Neural progenitor cell (in vitro differentiated cells): ENCODE results near the gene CDC42EP5. TPM values are rescaled to one million over a fixed set of nuclear protein-coding genes. Genes with fewer than 3 reads are reported as not detected.

ENCODE experiments used
- DNase-seq: peaks from one replicate; pipeline ENCODE4 v3.0.0-alpha.2; 2016; ENCODE audit warnings: low spot score
- H2AFZ ChIP-seq: fragments of 200-600 bp; sonication (generic); replicated peaks from 2 replicates; pipeline ENCODE4 v1.6.1; 2016; ENCODE audit warnings: antibody characterized with exemption
- H3F3A ChIP-seq: fragments of 200-600 bp; sonication (generic); 2 replicates; pipeline ENCODE4 v1.6.1; 2016; ENCODE audit warnings: antibody characterized with exemption, low read depth
- H3K27ac ChIP-seq: fragments of 200-600 bp; sonication (generic); 2 replicates; pipeline ENCODE4 v1.5.1; 2016; ENCODE audit warnings: mild to moderate bottlenecking
- H3K27me3 ChIP-seq: fragments of 200-600 bp; sonication (generic); 2 replicates; pipeline ENCODE4 v1.6.1; 2016; ENCODE audit warnings: mild to moderate bottlenecking, moderate library complexity
- H3K36me3 ChIP-seq: fragments of 200-600 bp; sonication (generic); 2 replicates; pipeline ENCODE4 v1.5.1; 2016
- H3K4me1 ChIP-seq: fragments of 200-600 bp; sonication (generic); 2 replicates; pipeline ENCODE4 v1.6.1; 2016; ENCODE audit warnings: mixed run types
- H3K4me2 ChIP-seq: fragments of 200-600 bp; sonication (generic); 2 replicates; pipeline ENCODE4 v1.6.1; 2016
- H3K4me3 ChIP-seq: fragments of 200-600 bp; sonication (generic); 2 replicates; pipeline ENCODE4 v1.5.1; 2016
- H3K79me2 ChIP-seq: fragments of 200-600 bp; sonication (generic); 2 replicates; pipeline ENCODE4 v1.6.1; 2016; ENCODE audit warnings: low read depth
- H3K9ac ChIP-seq: fragments of 200-600 bp; sonication (generic); 2 replicates; pipeline ENCODE4 v1.6.1; 2016
- H3K9me3 ChIP-seq: fragments of 200-600 bp; sonication (generic); 2 replicates; pipeline ENCODE4 v1.5.1; 2016; ENCODE audit warnings: low read depth
- H4K20me1 ChIP-seq: fragments of 200-600 bp; sonication (generic); 2 replicates; pipeline ENCODE4 v1.6.1; 2016; ENCODE audit warnings: low read depth
- H3K27ac Mint-ChIP-seq: 3 replicates; pipeline ENCODE4 v1.8.0; 2021; ENCODE audit warnings: mixed read lengths
- H3K27me3 Mint-ChIP-seq: 2 replicates; pipeline ENCODE4 v1.8.0; 2022; ENCODE audit warnings: low read depth, mild to moderate bottlenecking, inconsistent platforms, moderate library complexity, mixed read lengths; ENCODE audit not compliant: insufficient read depth
- H3K36me3 Mint-ChIP-seq: 3 replicates; pipeline ENCODE4 v1.8.0; 2021; ENCODE audit warnings: mixed read lengths
- H3K4me1 Mint-ChIP-seq: 3 replicates; pipeline ENCODE4 v1.8.0; 2021; ENCODE audit warnings: mixed read lengths
- H3K4me3 Mint-ChIP-seq: 3 replicates; pipeline ENCODE4 v1.8.0; 2021; ENCODE audit warnings: mild to moderate bottlenecking, moderate library complexity, mixed read lengths
- H3K9me3 Mint-ChIP-seq: 3 replicates; pipeline ENCODE4 v1.8.0; 2020; ENCODE audit warnings: mixed read lengths
- EZH2 ChIP-seq: fragments of 200-600 bp; sonication (generic); IDR thresholded peaks from 2 replicates; pipeline ENCODE4 v1.6.1; 2017; ENCODE audit warnings: antibody characterized with exemption, mild to moderate bottlenecking, moderate library complexity
- EZH2phosphoT487 ChIP-seq: fragments of 200-600 bp; sonication (generic); IDR thresholded peaks from 2 replicates; pipeline ENCODE4 v1.6.1; 2017; ENCODE audit warnings: antibody characterized with exemption
- total RNA-seq: library from RNA; depleted of rRNA; stranded (reverse); fragments of >200 nt; gene quantifications from 2 replicates; pipeline ENCODE4 v1.2.3, GENCODE V29; 2015; ENCODE audit warnings: low replicate concordance
- TF ChIP-seq, protein P1 (sequence below): fragments of 200-600 bp; sonication (generic); IDR thresholded peaks from 2 replicates; pipeline ENCODE4 v1.5.1; 2017; ENCODE audit warnings: antibody characterized with exemption, mild to moderate bottlenecking

CDC42EP5 gene
- total RNA-seq, 1 donor from 2014 or later = not detected

DNA sequence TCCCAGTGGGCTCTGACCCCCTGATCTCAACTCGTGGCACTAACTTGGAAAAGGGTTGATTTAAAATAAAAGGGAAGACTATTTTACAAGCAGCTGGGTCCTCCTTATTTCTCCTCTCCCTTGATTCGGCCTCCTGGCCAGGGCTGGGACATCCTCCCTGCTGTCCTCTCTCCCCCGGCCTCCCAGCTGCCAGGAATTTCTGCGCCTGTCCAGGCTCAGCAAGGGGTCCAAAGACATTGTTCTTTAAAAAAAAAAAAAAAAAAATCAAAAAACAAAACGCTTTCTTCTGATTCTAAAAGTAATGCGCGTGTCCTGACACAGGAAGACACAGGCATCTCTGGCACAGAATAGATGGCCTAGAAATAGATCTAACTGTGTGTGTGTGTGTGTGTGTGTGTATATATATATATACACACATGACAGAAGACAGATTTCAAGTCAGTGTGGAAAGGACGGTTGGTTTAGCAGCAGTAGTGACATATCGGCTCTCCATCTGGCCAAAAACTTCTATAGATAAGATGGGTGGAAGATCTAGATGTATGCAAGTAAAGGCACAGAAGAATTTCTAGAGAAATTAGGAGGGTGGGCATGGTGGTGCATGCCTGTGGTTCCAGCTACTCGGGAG lies 36.4 kb downstream of the CDC42EP5 start:
- Mint-ChIP-seq H3K27me3 (peaks cover 16% of the 10 kb centered on the region), H3K27ac (peak overlapping the region; percentile 69), H3K4me3 (peak overlapping the region; percentile 73), H3K36me3 (peaks cover 12% of the 10 kb centered on the region), H3K9me3 (no peaks in the 10 kb centered on the region), H3K4me1 (peaks cover 50% of the 10 kb centered on the region)
- Histone ChIP-seq H3K36me3 (no peaks in the 10 kb centered on the region), H3K9ac (no peak overlapping the region), H3K27ac (no peak overlapping the region), H3F3A (peaks cover 28% of the 10 kb centered on the region), H3K4me3 (no peak overlapping the region), H3K4me1 (peaks cover 19% of the 10 kb centered on the region), H3K4me2 (peak overlapping the region; percentile 50), H4K20me1 (peaks cover 70% of the 10 kb centered on the region), H3K79me2 (peaks cover 4% of the 10 kb centered on the region), H2AFZ (no peak overlapping the region), H3K27me3 (no peaks in the 10 kb centered on the region), H3K9me3 (no peaks in the 10 kb centered on the region)
- DNase-seq = no peak
- TF ChIP-seq EZH2phosphoT487 (no peak), EZH2 (no peak)
- TF ChIP-seq, protein P1, sequence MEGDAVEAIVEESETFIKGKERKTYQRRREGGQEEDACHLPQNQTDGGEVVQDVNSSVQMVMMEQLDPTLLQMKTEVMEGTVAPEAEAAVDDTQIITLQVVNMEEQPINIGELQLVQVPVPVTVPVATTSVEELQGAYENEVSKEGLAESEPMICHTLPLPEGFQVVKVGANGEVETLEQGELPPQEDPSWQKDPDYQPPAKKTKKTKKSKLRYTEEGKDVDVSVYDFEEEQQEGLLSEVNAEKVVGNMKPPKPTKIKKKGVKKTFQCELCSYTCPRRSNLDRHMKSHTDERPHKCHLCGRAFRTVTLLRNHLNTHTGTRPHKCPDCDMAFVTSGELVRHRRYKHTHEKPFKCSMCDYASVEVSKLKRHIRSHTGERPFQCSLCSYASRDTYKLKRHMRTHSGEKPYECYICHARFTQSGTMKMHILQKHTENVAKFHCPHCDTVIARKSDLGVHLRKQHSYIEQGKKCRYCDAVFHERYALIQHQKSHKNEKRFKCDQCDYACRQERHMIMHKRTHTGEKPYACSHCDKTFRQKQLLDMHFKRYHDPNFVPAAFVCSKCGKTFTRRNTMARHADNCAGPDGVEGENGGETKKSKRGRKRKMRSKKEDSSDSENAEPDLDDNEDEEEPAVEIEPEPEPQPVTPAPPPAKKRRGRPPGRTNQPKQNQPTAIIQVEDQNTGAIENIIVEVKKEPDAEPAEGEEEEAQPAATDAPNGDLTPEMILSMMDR = no peak

DNA sequence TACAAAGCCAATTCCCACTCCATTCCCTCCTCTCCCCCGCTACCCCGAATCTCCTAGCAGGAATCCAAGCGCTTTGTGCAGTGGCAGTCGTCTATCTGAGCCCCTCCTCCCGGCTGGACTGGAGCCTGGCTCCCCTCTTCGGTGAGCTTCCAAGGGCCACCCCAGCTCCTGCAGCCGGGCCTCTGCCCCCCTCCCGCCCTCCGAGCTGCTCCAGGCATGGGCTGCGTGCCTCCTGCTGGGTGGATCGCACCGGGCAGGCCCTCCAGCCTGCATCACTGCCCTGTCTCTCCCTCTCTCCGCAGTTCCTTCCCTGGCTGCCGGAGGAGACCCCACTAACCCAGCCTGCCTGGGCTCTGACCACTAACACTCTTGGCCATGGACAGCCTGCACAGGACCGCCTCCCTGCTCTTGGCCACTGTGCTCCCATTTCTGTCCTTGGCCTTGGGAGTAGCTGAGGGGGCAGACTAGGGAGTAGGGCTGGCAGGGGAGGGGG lies 37.0 kb downstream of the CDC42EP5 start:
- H2AFZ ChIP-seq = no peak overlapping the region
- H3K27me3 ChIP-seq = no peaks in the 10 kb centered on the region
- no peak for TF ChIP-seq EZH2
- TF ChIP-seq, protein P1 = no peak
- TF ChIP-seq EZH2phosphoT487 = no peak
- H3K9me3 Mint-ChIP-seq = no peaks in the 10 kb centered on the region
- peaks cover 55% of the 10 kb centered on the region for H3K4me1 Mint-ChIP-seq
- H3K4me1 ChIP-seq = peaks cover 19% of the 10 kb centered on the region
- H3K9me3 ChIP-seq = no peaks in the 10 kb centered on the region
- H3K27me3 Mint-ChIP-seq = peaks cover 16% of the 10 kb centered on the region
- H3K27ac Mint-ChIP-seq = peak overlapping the region; percentile 69
- H3F3A ChIP-seq = peaks cover 30% of the 10 kb centered on the region
- no peak overlapping the region for H3K4me3 ChIP-seq
- H3K4me2 ChIP-seq = peak overlapping the region; percentile 50
- H3K36me3 ChIP-seq = no peaks in the 10 kb centered on the region
- no peak overlapping the region for H3K9ac ChIP-seq
- H3K27ac ChIP-seq = peak overlapping the region; percentile 43
- peaks cover 4% of the 10 kb centered on the region for H3K79me2 ChIP-seq
- H3K4me3 Mint-ChIP-seq = peak overlapping the region; percentile 73
- H3K36me3 Mint-ChIP-seq = peaks cover 14% of the 10 kb centered on the region
- peak; percentile 60 for DNase-seq
- H4K20me1 ChIP-seq = peaks cover 76% of the 10 kb centered on the region

DNA sequence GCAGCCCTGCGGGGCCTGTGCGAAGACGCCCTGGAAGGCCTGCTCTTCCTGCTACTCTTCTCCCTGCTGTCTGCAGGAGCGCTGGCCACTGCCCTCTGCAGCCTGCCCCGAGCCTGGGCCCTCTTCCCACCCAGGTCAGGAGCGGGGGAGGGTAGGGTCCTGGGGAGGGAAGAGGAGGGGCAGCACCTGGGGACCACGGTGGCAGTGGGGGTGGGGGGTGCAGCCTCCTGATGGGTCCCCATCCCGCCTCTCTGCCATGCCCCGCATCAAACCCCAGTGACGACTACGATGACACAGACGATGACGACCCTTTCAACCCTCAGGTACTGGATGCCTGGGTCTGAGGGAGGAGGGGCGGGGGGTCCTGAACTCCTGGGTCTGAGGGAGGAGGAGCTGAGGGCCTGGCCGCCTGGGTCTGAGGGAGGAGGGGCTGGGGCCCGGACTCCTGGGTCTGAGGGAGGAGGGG lies 37.5 kb downstream of the CDC42EP5 start:
- Mint-ChIP-seq H3K27ac (no peak overlapping the region), H3K4me1 (peaks cover 57% of the 10 kb centered on the region), H3K27me3 (peaks cover 16% of the 10 kb centered on the region), H3K4me3 (no peak overlapping the region), H3K36me3 (peaks cover 14% of the 10 kb centered on the region), H3K9me3 (no peaks in the 10 kb centered on the region)
- H4K20me1 ChIP-seq = peaks cover 80% of the 10 kb centered on the region
- no peaks in the 10 kb centered on the region for H3K9me3 ChIP-seq
- H3K4me1 ChIP-seq = peaks cover 20% of the 10 kb centered on the region
- H2AFZ ChIP-seq = no peak overlapping the region
- TF ChIP-seq EZH2 (no peak), EZH2phosphoT487 (no peak)
- TF ChIP-seq, protein P1 = no peak
- DNase-seq = no peak
- H3K27ac ChIP-seq = peak overlapping the region; percentile 43
- H3F3A ChIP-seq = peaks cover 28% of the 10 kb centered on the region
- H3K36me3 ChIP-seq = no peaks in the 10 kb centered on the region
- no peak overlapping the region for H3K9ac ChIP-seq
- H3K27me3 ChIP-seq = no peaks in the 10 kb centered on the region
- no peak overlapping the region for H3K4me3 ChIP-seq
- peaks cover 4% of the 10 kb centered on the region for H3K79me2 ChIP-seq
- H3K4me2 ChIP-seq = peak overlapping the region; percentile 50
